Rectal smooth muscle tissue (tissue), 1 donor: Measurements from ENCODE around the gene FABP6.

Experiments used
- H3K27ac ChIP-seq: one replicate; pipeline ENCODE4 v1.7.0; 2013; ENCODE audit warnings: low read depth, low read length, inconsistent platforms
- H3K27me3 ChIP-seq: one replicate; pipeline ENCODE4 v1.7.0; 2013; ENCODE audit warnings: low read length; ENCODE audit not compliant: control insufficient read depth, insufficient read depth
- H3K36me3 ChIP-seq: one replicate; pipeline ENCODE4 v1.7.0; 2013; ENCODE audit warnings: low read length; ENCODE audit not compliant: control insufficient read depth, insufficient read depth
- H3K4me1 ChIP-seq: one replicate; pipeline ENCODE4 v1.7.0; 2013; ENCODE audit warnings: low read length; ENCODE audit not compliant: control insufficient read depth, insufficient read depth
- H3K4me3 ChIP-seq: one replicate; pipeline ENCODE4 v1.7.0; 2013; ENCODE audit warnings: low read length
- H3K9ac ChIP-seq: one replicate; pipeline ENCODE4 v1.7.0; 2013; ENCODE audit warnings: low read length

FABP6 gene

GRCh38 chr5:160252916-160253315, 23.6 kb downstream of the FABP6 start:
- no peak overlapping the region for H3K4me3 ChIP-seq
- H3K36me3 ChIP-seq, result no peaks in the 10 kb centered on the region
- H3K27me3 ChIP-seq, result no peaks in the 10 kb centered on the region
- no peak overlapping the region for H3K27ac ChIP-seq
- H3K4me1 ChIP-seq, result no peaks in the 10 kb centered on the region
- H3K9ac ChIP-seq, result no peak overlapping the region

- Histone ChIP-seq H3K27me3 (no peaks in the 10 kb centered on the region), H3K4me1 (no peaks in the 10 kb centered on the region), H3K4me3 (no peak overlapping the region), H3K9ac (no peak overlapping the region), H3K27ac (no peak overlapping the region), H3K36me3 (no peaks in the 10 kb centered on the region)
Measured at GRCh38 chr5:160253441-160253840, 24.1 kb downstream of the FABP6 start.

- Histone ChIP-seq H3K27ac (no peak overlapping the region), H3K9ac (no peak overlapping the region), H3K4me3 (no peak overlapping the region), H3K36me3 (no peaks in the 10 kb centered on the region), H3K27me3 (no peaks in the 10 kb centered on the region), H3K4me1 (no peaks in the 10 kb centered on the region)
Measured at GRCh38 chr5:160254706-160255105, 25.4 kb downstream of the FABP6 start.

GRCh38 chr5:160259341-160259740, 30.0 kb downstream of the FABP6 start:
- H3K4me1 ChIP-seq, result no peaks in the 10 kb centered on the region
- no peaks in the 10 kb centered on the region for H3K36me3 ChIP-seq
- H3K27me3 ChIP-seq, result no peaks in the 10 kb centered on the region
- no peak overlapping the region for H3K27ac ChIP-seq
- H3K4me3 ChIP-seq, result no peak overlapping the region
- no peak overlapping the region for H3K9ac ChIP-seq

GRCh38 chr5:160260006-160260775, 30.9 kb downstream of the FABP6 start:
- Histone ChIP-seq H3K27ac (no peak overlapping the region), H3K36me3 (no peaks in the 10 kb centered on the region), H3K4me1 (no peaks in the 10 kb centered on the region), H3K9ac (no peak overlapping the region), H3K4me3 (no peak overlapping the region), H3K27me3 (no peaks in the 10 kb centered on the region)

- no peaks in the 10 kb centered on the region for H3K4me1 ChIP-seq
- no peaks in the 10 kb centered on the region for H3K36me3 ChIP-seq
- H3K27me3 ChIP-seq, result no peaks in the 10 kb centered on the region
- H3K9ac ChIP-seq, result no peak overlapping the region
- H3K27ac ChIP-seq, result no peak overlapping the region
- H3K4me3 ChIP-seq, result no peak overlapping the region
Measured at GRCh38 chr5:160260881-160261815, 31.8 kb downstream of the FABP6 start.

GRCh38 chr5:160262151-160263074, 33.1 kb downstream of the FABP6 start:
- Histone ChIP-seq H3K9ac (no peak overlapping the region), H3K4me1 (no peaks in the 10 kb centered on the region), H3K27ac (no peak overlapping the region), H3K36me3 (no peaks in the 10 kb centered on the region), H3K27me3 (no peaks in the 10 kb centered on the region), H3K4me3 (no peak overlapping the region)

GRCh38 chr5:160263326-160263855, 34.1 kb downstream of the FABP6 start:
- Histone ChIP-seq H3K36me3 (no peaks in the 10 kb centered on the region), H3K4me1 (no peaks in the 10 kb centered on the region), H3K27ac (no peak overlapping the region), H3K27me3 (no peaks in the 10 kb centered on the region), H3K4me3 (no peak overlapping the region), H3K9ac (no peak overlapping the region)

GRCh38 chr5:160266044-160266443, 36.7 kb downstream of the FABP6 start:
- Histone ChIP-seq H3K4me1 (no peaks in the 10 kb centered on the region), H3K27me3 (no peaks in the 10 kb centered on the region), H3K9ac (no peak overlapping the region), H3K27ac (no peak overlapping the region), H3K36me3 (no peaks in the 10 kb centered on the region), H3K4me3 (no peak overlapping the region)

- no peak overlapping the region for H3K27ac ChIP-seq
- no peaks in the 10 kb centered on the region for H3K4me1 ChIP-seq
- no peak overlapping the region for H3K9ac ChIP-seq
- H3K27me3 ChIP-seq, result no peaks in the 10 kb centered on the region
- H3K36me3 ChIP-seq, result no peaks in the 10 kb centered on the region
- H3K4me3 ChIP-seq, result no peak overlapping the region
Measured at GRCh38 chr5:160266752-160267345, 37.5 kb downstream of the FABP6 start.

GRCh38 chr5:160268121-160268520, 38.8 kb downstream of the FABP6 start:
- H3K9ac ChIP-seq, result no peak overlapping the region
- H3K27ac ChIP-seq, result no peak overlapping the region
- no peaks in the 10 kb centered on the region for H3K27me3 ChIP-seq
- H3K4me3 ChIP-seq, result no peak overlapping the region
- H3K36me3 ChIP-seq, result no peaks in the 10 kb centered on the region
- no peaks in the 10 kb centered on the region for H3K4me1 ChIP-seq
